Fibroblast of villous mesenchyme (primary cell): ENCODE results near the gene KRT1. TPM values are rescaled to one million over a fixed set of nuclear protein-coding genes. Genes with fewer than 3 reads are reported as not detected.
"Not testable (repeated sequence)": the region's sequence is repeated elsewhere in the genome, so short reads cannot be mapped to it uniquely, and the experiment has no call there.

Experiments used
- DNase-seq: peaks from one replicate; pipeline ENCODE4 v3.0.0-alpha.2; 2010; ENCODE audit warnings: low read depth
- H3K4me3 ChIP-seq: 2 replicates; pipeline ENCODE4 v1.5.1; 2011; ENCODE audit warnings: low read depth, mild to moderate bottlenecking, low read length
- CTCF ChIP-seq: IDR thresholded peaks from 2 replicates; pipeline ENCODE4 v1.5.1; 2012; ENCODE audit warnings: low read depth, mild to moderate bottlenecking, low read length; ENCODE audit not compliant: insufficient read depth
- total RNA-seq: library from RNA; depleted of rRNA; stranded (reverse); fragments of >200 nt; gene quantifications from 2 replicates; pipeline ENCODE4 v1.2.3, GENCODE V29; 2012

Gene KRT1
- total RNA-seq, 1 donor: not detected

GRCh38 chr12:52721838-52722470 is 41.7 kb upstream of the KRT1 start:
- H3K4me3 ChIP-seq: no peak overlapping the region
- DNase-seq: no peak
- no peak for TF ChIP-seq CTCF

GRCh38 chr12:52720365-52720886 is 40.2 kb upstream of the KRT1 start:
- TF ChIP-seq CTCF: no peak
- H3K4me3 ChIP-seq: no peak overlapping the region
- no peak for DNase-seq

GRCh38 chr12:52716061-52716460 is 35.9 kb upstream of the KRT1 start:
- DNase-seq: no peak

GRCh38 chr12:52715416-52715815 is 35.2 kb upstream of the KRT1 start:
- no peak for TF ChIP-seq CTCF
- H3K4me3 ChIP-seq: no peak overlapping the region
- DNase-seq: no peak

More at GRCh38 chr12:52716061-52716460, 35.9 kb upstream of the KRT1 start:
- no peak overlapping the region for H3K4me3 ChIP-seq
- no peak for TF ChIP-seq CTCF

- no peak for DNase-seq
- no peak overlapping the region for H3K4me3 ChIP-seq
- no peak for TF ChIP-seq CTCF
These were observed 34.7 kb upstream of the KRT1 start for GRCh38 chr12:52714887-52715281.

GRCh38 chr12:52713960-52714886 is 34.0 kb upstream of the KRT1 start:
- H3K4me3 ChIP-seq: no peak overlapping the region
- no peak for TF ChIP-seq CTCF
- DNase-seq: no peak

GRCh38 chr12:52712122-52712521 is 31.9 kb upstream of the KRT1 start:
- DNase-seq, H3K4me3 ChIP-seq: not testable (repeated sequence)
